Measurements from ENCODE around the gene NUPR2.

- no peak for TF ChIP-seq GATA2 (IDR thresholded peaks at IDR 0.05; ENCODE audit: low read depth, low read length)
- TF ChIP-seq GATA3 (IDR thresholded peaks at IDR 0.05; ENCODE audit: low read depth, low read length) = no peak
Observed at GRCh38 chr7:56157238-56157790, 41.1 kb upstream of the NUPR2 start.
